Measurements from ENCODE around the gene OVCA2. TPM values are rescaled to one million over a fixed set of nuclear protein-coding genes. Genes with fewer than 3 reads are reported as not detected.

The OVCA2 gene
- total and polyA plus RNA-seq, 2 donors (not counting 3 experiments of a cell fraction or from before 2014, with no cell fraction given) = 41.3 to 84.2 TPM

- Histone ChIP-seq H2AFZ (ENCODE audit: low read depth, low read length) (peak overlapping the region; percentile 11), H3K4me3 (replicated peaks in 1 of 3; ENCODE audit: insufficient read depth in 1 of 3, low read depth in 1 of 3, low read length in 3 of 3) (peak overlapping the region in 1 of 3 experiments; percentile 17), H3K27ac (ENCODE audit: insufficient read depth, low read depth, low read length) (no peak overlapping the region), H3K9me3 (replicated peaks; ENCODE audit: control insufficient read depth, insufficient read depth, low read length) (no peaks in the 10 kb centered on the region), H4K20me1 (replicated peaks; ENCODE audit: control insufficient read depth, extremely low read depth, insufficient read depth, low read length) (no peaks in the 10 kb centered on the region), H3K79me2 (ENCODE audit: control insufficient read depth, insufficient read depth, low read length) (no peaks in the 10 kb centered on the region), H3K4me1 (ENCODE audit: control insufficient read depth, extremely low read depth, insufficient read depth, low read length) (peaks cover 18% of the 10 kb centered on the region), H3K27me3 (ENCODE audit: control insufficient read depth in 2 of 2, insufficient read depth in 2 of 2, low read length in 2 of 2) (peaks cover 35 to 43% of the 10 kb centered on the region in 2 experiments), H3K9ac (replicated peaks; ENCODE audit: extremely low read depth, insufficient read depth, low read length) (no peak overlapping the region), H3K9me1 (replicated peaks; ENCODE audit: control insufficient read depth, extremely low read depth, insufficient read depth, low read length) (no peaks in the 10 kb centered on the region), H3K36me3 (ENCODE audit: control insufficient read depth in 2 of 2, extremely low read depth in 1 of 2, insufficient read depth in 2 of 2, low read length in 2 of 2) (no peaks in the 10 kb centered on the region), H3K4me2 (ENCODE audit: insufficient read depth, low read length) (peak overlapping the region; percentile 21)
- TF ChIP-seq FOS (IDR thresholded peaks at IDR 0.05; ENCODE audit: borderline replicate concordance, insufficient read depth, low read length) = no peak
- TF ChIP-seq EZH2 (IDR thresholded peaks at IDR 0.05; ENCODE audit: borderline replicate concordance, low read depth, low read length, severe bottlenecking) = peak; percentile 54
- dilution Hi-C loops (cut with MboI; ENCODE audit: extremely low pct_ligation_motif_present, low sequenced_read_pairs) (no loop called here), intact Hi-C loops (cut with micrococcal nuclease) (no loop called here)
- no TSS peak for BruUV-seq (replicated peaks)
- DNase-seq (ENCODE audit: low read depth, low spot score) (no peak), FAIRE-seq (no peak)
- CTCF ChIA-PET = interaction anchor here (1.3 to 9.5 kb wide), 2 partner anchors 58 to 114 kb away, joined by 3 to 270 read pairs; no protein-coding TSS in a partner anchor
- POLR2A ChIA-PET = interaction anchor here (0.6 kb wide), 1 partner anchor 109 kb away, joined by 4 read pairs; no protein-coding TSS in a partner anchor
Observed at GRCh38 chr17:2023692-2024571, 17.9 kb upstream of the OVCA2 start.

GRCh38 chr17:2024572-2025219 is 17.1 kb upstream of the OVCA2 start:
- Histone ChIP-seq H3K9me3 (replicated peaks; ENCODE audit: control insufficient read depth, insufficient read depth, low read length) (no peaks in the 10 kb centered on the region), H2AFZ (ENCODE audit: low read depth, low read length) (peak overlapping the region; percentile 66), H3K9ac (replicated peaks; ENCODE audit: extremely low read depth, insufficient read depth, low read length) (no peak overlapping the region), H3K4me3 (replicated peaks in 1 of 3; ENCODE audit: insufficient read depth in 1 of 3, low read depth in 1 of 3, low read length in 3 of 3) (peak overlapping the region in 1 of 3 experiments; percentile 27), H4K20me1 (replicated peaks; ENCODE audit: control insufficient read depth, extremely low read depth, insufficient read depth, low read length) (no peaks in the 10 kb centered on the region), H3K36me3 (ENCODE audit: control insufficient read depth in 2 of 2, extremely low read depth in 1 of 2, insufficient read depth in 2 of 2, low read length in 2 of 2) (no peaks in the 10 kb centered on the region), H3K27ac (ENCODE audit: insufficient read depth, low read depth, low read length) (no peak overlapping the region), H3K4me1 (ENCODE audit: control insufficient read depth, extremely low read depth, insufficient read depth, low read length) (peaks cover 18% of the 10 kb centered on the region), H3K27me3 (ENCODE audit: control insufficient read depth in 2 of 2, insufficient read depth in 2 of 2, low read length in 2 of 2) (peaks cover 35 to 40% of the 10 kb centered on the region in 2 experiments), H3K4me2 (ENCODE audit: insufficient read depth, low read length) (peak overlapping the region; percentile 28), H3K9me1 (replicated peaks; ENCODE audit: control insufficient read depth, extremely low read depth, insufficient read depth, low read length) (no peaks in the 10 kb centered on the region), H3K79me2 (ENCODE audit: control insufficient read depth, insufficient read depth, low read length) (no peaks in the 10 kb centered on the region)
- BruUV-seq (replicated peaks) = no TSS peak
- no peak for FAIRE-seq
- no peak for DNase-seq (ENCODE audit: low read depth, low spot score)
- ChIA-PET CTCF (interaction anchor here (1.1 to 9.5 kb wide), 13 partner anchors 11 to 258 kb away, joined by 3 to 270 read pairs (median 3); partner anchors contain the start of gene OVCA2), POLR2A (no interaction called here)
- dilution Hi-C loops (cut with MboI; ENCODE audit: extremely low pct_ligation_motif_present, low sequenced_read_pairs) (no loop called here), intact Hi-C loops (cut with micrococcal nuclease) (no loop called here)
- TF ChIP-seq EZH2 (IDR thresholded peaks at IDR 0.05; ENCODE audit: borderline replicate concordance, low read depth, low read length, severe bottlenecking) (peak; percentile 28), MAX (IDR thresholded peaks at IDR 0.05; ENCODE audit: insufficient read depth, insufficient read length) (no peak)

Measured in endothelial cell of umbilical vein (primary cell).